Measurements from ENCODE around the gene BAX. TPM values are rescaled to one million over a fixed set of nuclear protein-coding genes. Genes with fewer than 3 reads are reported as not detected.

Gene BAX
- total and polyA plus RNA-seq, 2 of the 13 experiments (the other 11 are each of a cell fraction or from before 2014, with no cell fraction given), result 139 to 176 TPM

DNA sequence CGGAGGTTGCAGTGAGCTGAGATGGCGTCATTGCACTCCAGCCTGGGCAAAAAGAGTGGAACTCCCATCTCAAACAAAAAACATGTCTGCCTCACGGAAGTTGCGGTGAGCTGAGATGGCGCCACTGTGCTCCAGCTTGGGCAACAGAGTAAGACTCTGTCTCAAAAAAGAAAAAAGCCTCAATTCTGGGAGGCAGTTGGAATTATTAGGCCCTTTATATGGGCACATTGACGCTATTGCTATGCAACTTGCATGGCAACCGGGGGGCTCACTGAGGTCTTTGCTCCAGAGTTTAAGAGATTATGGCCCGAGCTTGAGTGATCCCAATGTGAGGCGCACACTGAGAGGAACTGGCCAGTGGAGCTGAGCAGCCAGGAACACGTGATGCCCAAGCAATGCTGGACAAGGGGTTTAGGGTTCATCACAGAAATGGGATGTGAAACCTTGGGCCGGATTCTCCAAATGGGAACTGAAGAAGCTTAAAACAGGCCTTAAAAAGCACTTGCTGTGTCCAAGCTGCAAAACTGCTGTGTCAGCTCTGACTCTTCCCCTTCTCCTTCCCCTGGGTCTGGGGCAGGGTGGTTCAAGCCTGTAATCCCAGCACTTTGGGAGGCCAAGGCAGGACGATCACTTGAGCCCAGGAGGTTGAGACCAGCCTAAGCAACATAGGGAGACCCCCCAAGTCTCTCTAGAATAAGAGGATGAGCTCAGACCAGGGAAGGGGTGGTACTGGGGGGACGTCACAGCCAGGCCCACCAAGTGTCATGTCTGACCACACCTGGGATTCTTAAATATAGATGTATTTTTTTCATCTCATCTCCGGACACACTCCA is 12.9 kb downstream of the BAX start (continued):
- TF ChIP-seq, protein P1, sequence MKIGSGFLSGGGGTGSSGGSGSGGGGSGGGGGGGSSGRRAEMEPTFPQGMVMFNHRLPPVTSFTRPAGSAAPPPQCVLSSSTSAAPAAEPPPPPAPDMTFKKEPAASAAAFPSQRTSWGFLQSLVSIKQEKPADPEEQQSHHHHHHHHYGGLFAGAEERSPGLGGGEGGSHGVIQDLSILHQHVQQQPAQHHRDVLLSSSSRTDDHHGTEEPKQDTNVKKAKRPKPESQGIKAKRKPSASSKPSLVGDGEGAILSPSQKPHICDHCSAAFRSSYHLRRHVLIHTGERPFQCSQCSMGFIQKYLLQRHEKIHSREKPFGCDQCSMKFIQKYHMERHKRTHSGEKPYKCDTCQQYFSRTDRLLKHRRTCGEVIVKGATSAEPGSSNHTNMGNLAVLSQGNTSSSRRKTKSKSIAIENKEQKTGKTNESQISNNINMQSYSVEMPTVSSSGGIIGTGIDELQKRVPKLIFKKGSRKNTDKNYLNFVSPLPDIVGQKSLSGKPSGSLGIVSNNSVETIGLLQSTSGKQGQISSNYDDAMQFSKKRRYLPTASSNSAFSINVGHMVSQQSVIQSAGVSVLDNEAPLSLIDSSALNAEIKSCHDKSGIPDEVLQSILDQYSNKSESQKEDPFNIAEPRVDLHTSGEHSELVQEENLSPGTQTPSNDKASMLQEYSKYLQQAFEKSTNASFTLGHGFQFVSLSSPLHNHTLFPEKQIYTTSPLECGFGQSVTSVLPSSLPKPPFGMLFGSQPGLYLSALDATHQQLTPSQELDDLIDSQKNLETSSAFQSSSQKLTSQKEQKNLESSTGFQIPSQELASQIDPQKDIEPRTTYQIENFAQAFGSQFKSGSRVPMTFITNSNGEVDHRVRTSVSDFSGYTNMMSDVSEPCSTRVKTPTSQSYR (CRISPR knock-in tag; IDR thresholded peaks at IDR 0.05; ENCODE audit: borderline replicate concordance), result no peak
- TF ChIP-seq MIER2 (CRISPR knock-in tag; IDR thresholded peaks at IDR 0.05) (no peak), ZNF143 (CRISPR knock-in tag; IDR thresholded peaks at IDR 0.05) (no peak; the same call in 1 of the 2 replicates), THYN1 (CRISPR knock-in tag; IDR thresholded peaks at IDR 0.05; ENCODE audit: borderline replicate concordance, low read depth) (no peak), DMAP1 (CRISPR knock-in tag; IDR thresholded peaks at IDR 0.05) (no peak), ZNF841 (CRISPR knock-in tag; IDR thresholded peaks at IDR 0.05; ENCODE audit: borderline replicate concordance) (no peak), ARNT2 (CRISPR knock-in tag; IDR thresholded peaks at IDR 0.05; ENCODE audit: low read depth) (peak; percentile 25; the same call in 1 of the 2 replicates), NFE2L2 (IDR thresholded peaks at IDR 0.05; ENCODE audit: low read length) (no peak), ZNF598 (CRISPR knock-in tag; IDR thresholded peaks at IDR 0.05; ENCODE audit: borderline replicate concordance) (0 out of 2 replicates have a peak, but pooled peaks have one; percentile 60), ZMAT3 (CRISPR knock-in tag; conservative IDR thresholded peaks at IDR 0.05) (no peak), ZFP90 (CRISPR knock-in tag; IDR thresholded peaks at IDR 0.05; ENCODE audit: borderline replicate concordance) (0 out of 2 replicates have a peak, but pooled peaks have one; percentile 50), SAP130 (CRISPR knock-in tag; IDR thresholded peaks at IDR 0.05; ENCODE audit: low read depth) (peak; percentile 56), FOXK2 (IDR thresholded peaks at IDR 0.05) (no peak)
- TF ChIP-seq, protein P2, sequence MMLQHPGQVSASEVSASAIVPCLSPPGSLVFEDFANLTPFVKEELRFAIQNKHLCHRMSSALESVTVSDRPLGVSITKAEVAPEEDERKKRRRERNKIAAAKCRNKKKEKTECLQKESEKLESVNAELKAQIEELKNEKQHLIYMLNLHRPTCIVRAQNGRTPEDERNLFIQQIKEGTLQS (CRISPR knock-in tag; IDR thresholded peaks at IDR 0.05), result no peak
- TF ChIP-seq, protein P3, sequence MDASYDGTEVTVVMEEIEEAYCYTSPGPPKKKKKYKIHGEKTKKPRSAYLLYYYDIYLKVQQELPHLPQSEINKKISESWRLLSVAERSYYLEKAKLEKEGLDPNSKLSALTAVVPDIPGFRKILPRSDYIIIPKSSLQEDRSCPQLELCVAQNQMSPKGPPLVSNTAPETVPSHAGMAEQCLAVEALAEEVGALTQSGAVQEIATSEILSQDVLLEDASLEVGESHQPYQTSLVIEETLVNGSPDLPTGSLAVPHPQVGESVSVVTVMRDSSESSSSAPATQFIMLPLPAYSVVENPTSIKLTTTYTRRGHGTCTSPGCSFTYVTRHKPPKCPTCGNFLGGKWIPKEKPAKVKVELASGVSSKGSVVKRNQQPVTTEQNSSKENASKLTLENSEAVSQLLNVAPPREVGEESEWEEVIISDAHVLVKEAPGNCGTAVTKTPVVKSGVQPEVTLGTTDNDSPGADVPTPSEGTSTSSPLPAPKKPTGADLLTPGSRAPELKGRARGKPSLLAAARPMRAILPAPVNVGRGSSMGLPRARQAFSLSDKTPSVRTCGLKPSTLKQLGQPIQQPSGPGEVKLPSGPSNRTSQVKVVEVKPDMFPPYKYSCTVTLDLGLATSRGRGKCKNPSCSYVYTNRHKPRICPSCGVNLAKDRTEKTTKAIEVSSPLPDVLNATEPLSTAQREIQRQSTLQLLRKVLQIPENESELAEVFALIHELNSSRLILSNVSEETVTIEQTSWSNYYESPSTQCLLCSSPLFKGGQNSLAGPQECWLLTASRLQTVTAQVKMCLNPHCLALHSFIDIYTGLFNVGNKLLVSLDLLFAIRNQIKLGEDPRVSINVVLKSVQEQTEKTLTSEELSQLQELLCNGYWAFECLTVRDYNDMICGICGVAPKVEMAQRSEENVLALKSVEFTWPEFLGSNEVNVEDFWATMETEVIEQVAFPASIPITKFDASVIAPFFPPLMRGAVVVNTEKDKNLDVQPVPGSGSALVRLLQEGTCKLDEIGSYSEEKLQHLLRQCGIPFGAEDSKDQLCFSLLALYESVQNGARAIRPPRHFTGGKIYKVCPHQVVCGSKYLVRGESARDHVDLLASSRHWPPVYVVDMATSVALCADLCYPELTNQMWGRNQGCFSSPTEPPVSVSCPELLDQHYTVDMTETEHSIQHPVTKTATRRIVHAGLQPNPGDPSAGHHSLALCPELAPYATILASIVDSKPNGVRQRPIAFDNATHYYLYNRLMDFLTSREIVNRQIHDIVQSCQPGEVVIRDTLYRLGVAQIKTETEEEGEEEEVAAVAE (CRISPR knock-in tag; IDR thresholded peaks at IDR 0.05; ENCODE audit: borderline replicate concordance), result no peak
- TF ChIP-seq, protein P4, sequence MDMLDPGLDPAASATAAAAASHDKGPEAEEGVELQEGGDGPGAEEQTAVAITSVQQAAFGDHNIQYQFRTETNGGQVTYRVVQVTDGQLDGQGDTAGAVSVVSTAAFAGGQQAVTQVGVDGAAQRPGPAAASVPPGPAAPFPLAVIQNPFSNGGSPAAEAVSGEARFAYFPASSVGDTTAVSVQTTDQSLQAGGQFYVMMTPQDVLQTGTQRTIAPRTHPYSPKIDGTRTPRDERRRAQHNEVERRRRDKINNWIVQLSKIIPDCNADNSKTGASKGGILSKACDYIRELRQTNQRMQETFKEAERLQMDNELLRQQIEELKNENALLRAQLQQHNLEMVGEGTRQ (IDR thresholded peaks at IDR 0.05; ENCODE audit: low read depth, low read length), result peak; percentile 59; the same call in 1 of the 2 replicates
- TF ChIP-seq, protein P4 (CRISPR knock-in tag; IDR thresholded peaks at IDR 0.05; ENCODE audit: borderline replicate concordance), result peak; percentile 73; the same call in 1 of the 2 replicates
- TF ChIP-seq, protein P5, sequence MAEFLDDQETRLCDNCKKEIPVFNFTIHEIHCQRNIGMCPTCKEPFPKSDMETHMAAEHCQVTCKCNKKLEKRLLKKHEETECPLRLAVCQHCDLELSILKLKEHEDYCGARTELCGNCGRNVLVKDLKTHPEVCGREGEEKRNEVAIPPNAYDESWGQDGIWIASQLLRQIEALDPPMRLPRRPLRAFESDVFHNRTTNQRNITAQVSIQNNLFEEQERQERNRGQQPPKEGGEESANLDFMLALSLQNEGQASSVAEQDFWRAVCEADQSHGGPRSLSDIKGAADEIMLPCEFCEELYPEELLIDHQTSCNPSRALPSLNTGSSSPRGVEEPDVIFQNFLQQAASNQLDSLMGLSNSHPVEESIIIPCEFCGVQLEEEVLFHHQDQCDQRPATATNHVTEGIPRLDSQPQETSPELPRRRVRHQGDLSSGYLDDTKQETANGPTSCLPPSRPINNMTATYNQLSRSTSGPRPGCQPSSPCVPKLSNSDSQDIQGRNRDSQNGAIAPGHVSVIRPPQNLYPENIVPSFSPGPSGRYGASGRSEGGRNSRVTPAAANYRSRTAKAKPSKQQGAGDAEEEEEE (CRISPR knock-in tag; IDR thresholded peaks at IDR 0.05; ENCODE audit: borderline replicate concordance), result no peak
